Measurements from ENCODE around the gene KLHL29.

DNA sequence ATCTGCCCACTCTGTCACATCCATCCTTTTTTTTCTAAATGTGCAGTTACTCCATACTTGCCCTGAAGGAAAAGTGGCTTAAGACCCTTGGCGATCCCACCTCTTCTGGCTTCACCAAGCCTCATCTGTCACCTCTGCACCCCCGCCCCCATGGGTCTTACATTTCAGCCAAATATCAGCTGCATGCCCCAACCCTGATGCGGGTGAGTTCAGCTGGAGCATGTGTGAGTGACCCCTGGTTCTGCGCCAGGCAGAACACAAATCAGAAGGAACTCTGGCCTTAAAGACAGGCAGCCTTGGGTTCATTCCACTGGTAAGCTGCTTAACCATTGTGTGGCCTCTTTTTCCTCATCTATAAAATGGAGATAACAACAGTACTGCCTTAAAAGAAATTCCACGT is 194.7 kb downstream of the KLHL29 start:
- TF ChIP-seq, protein P1, sequence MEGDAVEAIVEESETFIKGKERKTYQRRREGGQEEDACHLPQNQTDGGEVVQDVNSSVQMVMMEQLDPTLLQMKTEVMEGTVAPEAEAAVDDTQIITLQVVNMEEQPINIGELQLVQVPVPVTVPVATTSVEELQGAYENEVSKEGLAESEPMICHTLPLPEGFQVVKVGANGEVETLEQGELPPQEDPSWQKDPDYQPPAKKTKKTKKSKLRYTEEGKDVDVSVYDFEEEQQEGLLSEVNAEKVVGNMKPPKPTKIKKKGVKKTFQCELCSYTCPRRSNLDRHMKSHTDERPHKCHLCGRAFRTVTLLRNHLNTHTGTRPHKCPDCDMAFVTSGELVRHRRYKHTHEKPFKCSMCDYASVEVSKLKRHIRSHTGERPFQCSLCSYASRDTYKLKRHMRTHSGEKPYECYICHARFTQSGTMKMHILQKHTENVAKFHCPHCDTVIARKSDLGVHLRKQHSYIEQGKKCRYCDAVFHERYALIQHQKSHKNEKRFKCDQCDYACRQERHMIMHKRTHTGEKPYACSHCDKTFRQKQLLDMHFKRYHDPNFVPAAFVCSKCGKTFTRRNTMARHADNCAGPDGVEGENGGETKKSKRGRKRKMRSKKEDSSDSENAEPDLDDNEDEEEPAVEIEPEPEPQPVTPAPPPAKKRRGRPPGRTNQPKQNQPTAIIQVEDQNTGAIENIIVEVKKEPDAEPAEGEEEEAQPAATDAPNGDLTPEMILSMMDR (conservative IDR thresholded peaks at IDR 0.05; ENCODE audit: low read depth, low read length): no peak
- no peak for TF ChIP-seq EZH2 (IDR thresholded peaks at IDR 0.05; ENCODE audit: borderline replicate concordance, low read depth, low read length, poor library complexity, severe bottlenecking)
